ENCODE results near the gene DLG5.

Gene DLG5

GRCh38 chr10:77756319-77757232 lies 170.0 kb downstream of the DLG5 start:
- no peak for DNase-seq

- DNase-seq, result no peak
Measured at GRCh38 chr10:77746047-77746707, 180.4 kb downstream of the DLG5 start.

- DNase-seq, result no peak
Measured at GRCh38 chr10:77744245-77744644, 182.3 kb downstream of the DLG5 start.

GRCh38 chr10:77742172-77742571 lies 184.4 kb downstream of the DLG5 start:
- DNase-seq, result no peak

GRCh38 chr10:77741746-77742145 lies 184.8 kb downstream of the DLG5 start:
- no peak for DNase-seq

Measured in activated CD4-positive, CD25-positive, alpha-beta regulatory T cell treated with anti-CD3 and anti-CD28 coated beads, Interleukin-2, amount 50 U/mL, for 72 hours (primary cell).